K562 (cell line): ENCODE measurements around the gene DPRX. TPM values are rescaled to one million over a fixed set of nuclear protein-coding genes. Genes with fewer than 3 reads are reported as not detected.

Experiments
- ATAC-seq: fragments of 200-7000 bp; cut with Tn5 transposase; 3 replicates; pipeline ENCODE4 v1.9.1; 2020; ENCODE audit warnings: moderate library complexity
- BruUV-seq: library from RNA; stranded (reverse); fragments of 400-500 nt; replicated peaks from 2 replicates; lab custom pipeline; 2021; lab: Mats Ljungman, UMichigan
- CTCF ChIA-PET: fragments of 300-600 bp; formaldehyde crosslinking; extraction: SDS; loops from one replicate; lab custom pipeline; 2021; ENCODE audit warnings: low intra/inter-chr PET ratio; lab: Yijun Ruan, JAX
- POLR2A ChIA-PET: fragments of 300-600, 350-650 bp; sonication (Branson Sonifier 250); formaldehyde crosslinking; extraction: SDS; loops from one replicate; lab custom pipeline; 2021; ENCODE audit warnings: antibody characterized with exemption, inconsistent platforms; lab: Yijun Ruan, JAX
- DNase-seq, 4 experiments: peaks; one replicate each; pipeline versions ENCODE4 v3.0.0 to v3.0.0-alpha.2; 2011 to 2018; ENCODE audit warnings: low spot score in 3 of 4, mixed read lengths in 3 of 4; ENCODE audit errors: extremely low read depth in 1 of 4
- FAIRE-seq: peaks from 2 replicates; lab custom pipeline; 2011; peaks lifted over from hg19 to GRCh38; lab: Jason Lieb, UNC
- H2AFZ ChIP-seq: 2 replicates; pipeline ENCODE4 v1.6.0; 2011; ENCODE audit warnings: low read depth, low read length, control low read depth, inconsistent platforms
- H3K27ac ChIP-seq: fragments of 200-600 bp; 3 replicates; pipeline ENCODE4 v1.8.0; 2011; ENCODE audit warnings: low read depth, mild to moderate bottlenecking, control low read depth, inconsistent platforms, low read length, moderate library complexity, mixed read lengths; ENCODE audit errors: extremely low read depth
- H3K27me3 ChIP-seq, 2 experiments: fragments of 300-600 bp in 1 of 2; 2 replicates in 1 of 2; 3 replicates in 1 of 2; pipeline versions ENCODE4 v1.6.0 to v1.8.0; 2011; ENCODE audit warnings: inconsistent platforms in 2 of 2, low read length in 2 of 2, mild to moderate bottlenecking in 1 of 2, mixed read lengths in 1 of 2, moderate library complexity in 1 of 2; ENCODE audit not compliant: control insufficient read depth in 2 of 2, insufficient read depth in 2 of 2
- H3K36me3 ChIP-seq: fragments of 300-600 bp; 3 replicates; pipeline ENCODE4 v1.8.0; 2011; ENCODE audit warnings: mild to moderate bottlenecking, low read length, inconsistent platforms; ENCODE audit not compliant: control insufficient read depth, insufficient read depth
- H3K4me1 ChIP-seq, 2 experiments: fragments of 200-600 bp in 1 of 2; replicated peaks in 1 of 2; 2 replicates in 1 of 2; 3 replicates in 1 of 2; pipeline versions ENCODE4 v1.5.1 to v1.8.0; 2011; ENCODE audit warnings: inconsistent platforms in 2 of 2, low read length in 2 of 2, mild to moderate bottlenecking in 1 of 2, mixed read lengths in 1 of 2, moderate library complexity in 1 of 2; ENCODE audit not compliant: control insufficient read depth in 2 of 2, insufficient read depth in 2 of 2
- H3K4me2 ChIP-seq: 2 replicates; pipeline ENCODE4 v1.6.1; 2011; ENCODE audit warnings: low read length, control low read depth, inconsistent platforms, mixed read lengths; ENCODE audit not compliant: insufficient read depth
- H3K4me3 ChIP-seq: fragments of 200-600 bp; sonication (generic), shearing (Covaris generic); 2 replicates; pipeline ENCODE4 v1.5.1; 2016; ENCODE audit warnings: control low read depth, inconsistent platforms
- H3K79me2 ChIP-seq: fragments of 200-600 bp; 3 replicates; pipeline ENCODE4 v1.8.0; 2011; ENCODE audit warnings: low read length, inconsistent platforms; ENCODE audit not compliant: control insufficient read depth, insufficient read depth
- H3K9ac ChIP-seq, 2 experiments: 2 replicates each; pipeline versions ENCODE4 v1.6.0 to v1.6.1; 2011; ENCODE audit warnings: low read depth in 2 of 2, low read length in 2 of 2, control low read depth in 1 of 2, inconsistent platforms in 1 of 2, mild to moderate bottlenecking in 1 of 2, mixed read lengths in 1 of 2; ENCODE audit not compliant: insufficient read depth in 1 of 2
- H3K9me1 ChIP-seq: one replicate; pipeline ENCODE4 v1.6.0; 2011; ENCODE audit warnings: inconsistent platforms, mild to moderate bottlenecking, low read length, moderate library complexity; ENCODE audit not compliant: control insufficient read depth, insufficient read depth
- H3K9me3 ChIP-seq: replicated peaks from 2 replicates; pipeline ENCODE4 v1.5.1; 2011; ENCODE audit warnings: low read depth, low read length, inconsistent platforms; ENCODE audit not compliant: control insufficient read depth, insufficient read depth
- H4K20me1 ChIP-seq: replicated peaks from 2 replicates; pipeline ENCODE4 v1.6.1; 2011; ENCODE audit warnings: low read length, inconsistent platforms, mixed read lengths; ENCODE audit not compliant: control insufficient read depth, insufficient read depth
- CHCHD3 ChIP-seq: fragments of 250-450 bp; sonication (Bioruptor Pico); IDR thresholded peaks from 2 replicates; pipeline ENCODE4 v2.1.2; 2022; ENCODE audit warnings: mild to moderate bottlenecking
- ERF ChIP-seq: fragments of 450-650 bp; formaldehyde crosslinking; IDR thresholded peaks from 2 replicates; pipeline ENCODE4 v1.4.0; 2020; ENCODE audit warnings: mild to moderate bottlenecking, mixed read lengths
- MXI1 ChIP-seq: IDR thresholded peaks from 2 replicates; pipeline ENCODE4 v1.6.1; 2011; ENCODE audit warnings: low read depth, mild to moderate bottlenecking, improper control_type of control experiment, low read length
- RBM17 ChIP-seq: fragments of 200-400 bp; formaldehyde crosslinking; IDR thresholded peaks from 2 replicates; pipeline ENCODE4 v1.6.1; 2017; ENCODE audit warnings: low read depth, mild to moderate bottlenecking, low read length, borderline replicate concordance
- SIN3A ChIP-seq, 2 experiments: fragments of 150-350 bp in 1 of 2; IDR thresholded peaks; 2 replicates each; pipeline ENCODE4 v1.6.1; 2011 to 2016; ENCODE audit warnings: borderline replicate concordance in 2 of 2, low read depth in 2 of 2, low read length in 2 of 2, mild to moderate bottlenecking in 2 of 2, moderate library complexity in 2 of 2; ENCODE audit not compliant: control insufficient read depth in 1 of 2
- TAF9B ChIP-seq: fragments of 450-650 bp; IDR thresholded peaks from 2 replicates; pipeline ENCODE4 v1.6.1; 2018; ENCODE audit warnings: mild to moderate bottlenecking; ENCODE audit not compliant: partially characterized antibody
- U2AF1 ChIP-seq: fragments of 200-400 bp; formaldehyde crosslinking; optimal IDR thresholded peaks from 2 replicates; pipeline ENCODE3; 2017; ENCODE audit warnings: mild to moderate bottlenecking, low read depth, low read length, moderate library complexity
- ZNF140 ChIP-seq: fragments of 250-450 bp; sonication (Bioruptor Pico); IDR thresholded peaks from 2 replicates; pipeline ENCODE4 v1.8.0; 2021; ENCODE audit warnings: moderate library complexity, mild to moderate bottlenecking, inconsistent platforms
- WGBS: fragments of 100-300 bp; shearing (Covaris generic); methylation state at CpG from one replicate; pipeline ENCODE4 v1.1.6; 2016; ENCODE audit warnings: low coverage, mixed read lengths; ENCODE audit not compliant: insufficient coverage; ENCODE audit errors: missing lambda C conversion rate; 5-methylcytosine and 5-hydroxymethylcytosine counted together
- in situ Hi-C: fragments of 300-500 bp; cut with MboI; formaldehyde crosslinking; loops from 4 replicates; pipeline ENCODE4 v1.15.0; 2018; ENCODE audit warnings: inconsistent platforms, mixed read lengths
- intact Hi-C: fragments of 100-400 bp; cut with micrococcal nuclease; formaldehyde crosslinking; loops from 2 replicates; pipeline ENCODE4 v1.14.2; 2022
- polyA plus RNA-seq, 8 experiments: library from polyadenylated mRNA; depleted of rRNA in 4 of 8; stranded (reverse) in 5 of 8; unstranded in 3 of 8; fragments of >200 nt; fragmentation: Nextera tagmentation in 2 of 8; fragmentation: Illumina TruSeq in 1 of 8; extraction: Ambion mirVana in 2 of 8; extraction: Trizol in 1 of 8; gene quantifications; 2 replicates each; pipeline versions ENCODE4 v1.2.1 to v1.2.3, GENCODE V29; 2011 to 2014; ENCODE audit warnings: inconsistent platforms in 1 of 8, missing spikeins in 1 of 8
- total RNA-seq, 7 experiments: library from RNA; depleted of rRNA in 6 of 7; stranded (reverse); fragments of >200 nt in 6 of 7; fragmentation: Illumina TruSeq in 2 of 7; extraction: Trizol in 2 of 7; gene quantifications; 2 replicates each; pipeline versions ENCODE4 v1.2.1 to v1.2.3, GENCODE V29; 2011 to 2021; ENCODE audit warnings: low replicate concordance in 1 of 7

DPRX gene
- total and polyA plus RNA-seq, 9 of the 15 experiments (the other 6 are each of a cell fraction or from before 2014, with no cell fraction given): not detected

DNA sequence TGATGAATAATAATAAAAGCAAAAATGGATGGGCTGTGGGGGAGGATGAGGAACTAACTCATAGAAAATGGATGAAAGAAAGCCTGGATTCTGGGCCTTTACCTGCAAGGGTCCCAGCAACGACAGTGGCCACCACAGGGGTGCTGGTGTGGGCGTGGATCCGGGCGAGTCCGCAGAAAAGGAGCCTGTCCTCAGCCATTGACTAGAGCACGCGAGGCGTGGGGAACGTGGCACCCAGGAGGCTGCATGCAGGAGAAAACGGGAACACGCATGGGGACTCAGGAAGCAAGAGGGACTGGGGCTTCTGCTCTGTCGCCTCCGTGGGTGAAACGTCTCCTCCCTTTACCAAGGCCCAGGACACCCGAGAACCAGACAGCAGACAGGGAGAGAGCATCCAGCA is 25.8 kb upstream of the DPRX start:
- H3K79me2 ChIP-seq: no peaks in the 10 kb centered on the region
- H3K9me1 ChIP-seq: no peaks in the 10 kb centered on the region
- H3K36me3 ChIP-seq: no peaks in the 10 kb centered on the region
- DNase-seq: no peak
- FAIRE-seq: no peak
- TF ChIP-seq TAF9B (no peak), CHCHD3 (no peak), ZNF140 (CRISPR knock-in tag) (no peak), ERF (no peak), MXI1 (no peak), RBM17 (no peak), U2AF1 (no peak), SIN3A (IDR thresholded peaks at IDR 0.05; ENCODE audit: borderline replicate concordance in 2 of 2, control insufficient read depth in 1 of 2, low read depth in 2 of 2, low read length in 2 of 2) (no peak)
- no peaks in the 10 kb centered on the region for H4K20me1 ChIP-seq
- ATAC-seq: no peak
- ChIA-PET POLR2A (no interaction called here), CTCF (no interaction called here)
- H2AFZ ChIP-seq: no peak overlapping the region
- H3K27ac ChIP-seq: no peak overlapping the region
- intact Hi-C loops: no loop called here
- no peaks in the 10 kb centered on the region for H3K4me1 ChIP-seq
- no TSS peak for BruUV-seq
- in situ Hi-C loops: no loop called here
- peaks cover 7 to 39% of the 10 kb centered on the region in 2 experiments; a peak in 4 of 5 replicates for H3K27me3 ChIP-seq
- 3% methylated on average over 13 of the region's 15 CpGs for WGBS
- H3K9me3 ChIP-seq: no peaks in the 10 kb centered on the region
- no peak overlapping the region for H3K4me3 ChIP-seq
- no peak overlapping the region for H3K9ac ChIP-seq
- H3K4me2 ChIP-seq: no peak overlapping the region
